Smooth muscle cell (in vitro differentiated cells): ENCODE measurements around the gene AKAP9. TPM values are rescaled to one million over a fixed set of nuclear protein-coding genes. Genes with fewer than 3 reads are reported as not detected.
"Not testable (repeated sequence)": the region's sequence is repeated elsewhere in the genome, so short reads cannot be mapped to it uniquely, and the experiment has no call there.

Source experiments
- DNase-seq: peaks from one replicate; lab custom pipeline; 2025; ENCODE audit not compliant: unreplicated experiment; lab: John Stamatoyannopoulos, UW
- H2AFZ ChIP-seq: fragments of 200-600 bp; sonication (generic); 2 replicates; pipeline ENCODE4 v1.6.0; 2016; ENCODE audit warnings: antibody characterized with exemption, low read depth, mild to moderate bottlenecking
- H3F3A ChIP-seq: fragments of 200-600 bp; sonication (generic); 2 replicates; pipeline ENCODE4 v1.6.0; 2017; ENCODE audit warnings: antibody characterized with exemption, low read depth
- H3K27ac ChIP-seq: fragments of 200-600 bp; sonication (generic); 2 replicates; pipeline ENCODE4 v1.5.1; 2016; ENCODE audit warnings: low read depth, mild to moderate bottlenecking
- H3K27me3 ChIP-seq: fragments of 200-600 bp; sonication (generic); 2 replicates; pipeline ENCODE4 v1.6.1; 2016; ENCODE audit warnings: low read depth, mild to moderate bottlenecking
- H3K36me3 ChIP-seq: fragments of 200-600 bp; sonication (generic); 2 replicates; pipeline ENCODE4 v1.5.1; 2016; ENCODE audit warnings: low read depth
- H3K4me1 ChIP-seq: fragments of 200-600 bp; sonication (generic); 2 replicates; pipeline ENCODE4 v1.5.1; 2016; ENCODE audit warnings: low read depth
- H3K4me2 ChIP-seq: fragments of 200-600 bp; sonication (generic); 2 replicates; pipeline ENCODE4 v1.6.0; 2016; ENCODE audit warnings: mild to moderate bottlenecking
- H3K4me3 ChIP-seq: fragments of 200-600 bp; sonication (generic); 2 replicates; pipeline ENCODE4 v1.5.1; 2016; ENCODE audit warnings: mild to moderate bottlenecking
- H3K79me2 ChIP-seq: fragments of 200-600 bp; sonication (generic); 2 replicates; pipeline ENCODE4 v1.6.0; 2016; ENCODE audit warnings: low read depth, mild to moderate bottlenecking
- H3K9ac ChIP-seq: fragments of 200-600 bp; sonication (generic); 2 replicates; pipeline ENCODE4 v1.6.0; 2016; ENCODE audit warnings: low read depth
- H3K9me3 ChIP-seq: fragments of 200-600 bp; sonication (generic); replicated peaks from 2 replicates; pipeline ENCODE4 v1.5.1; 2016; ENCODE audit warnings: low read depth
- H4K20me1 ChIP-seq: fragments of 200-600 bp; sonication (generic); 2 replicates; pipeline ENCODE4 v1.6.0; 2016; ENCODE audit warnings: low read depth
- CTCF ChIP-seq: fragments of 200-600 bp; sonication (generic); IDR thresholded peaks from 2 replicates; pipeline ENCODE4 v1.5.1; 2017; ENCODE audit warnings: borderline replicate concordance, mild to moderate bottlenecking, antibody characterized with exemption; ENCODE audit not compliant: insufficient read depth, poor library complexity, severe bottlenecking
- WGBS: methylation state at CpG from one replicate; pipeline ENCODE4 v1.1.7; 2016; ENCODE audit warnings: low lambda C conversion rate; 5-methylcytosine and 5-hydroxymethylcytosine counted together
- polyA plus RNA-seq: library from polyadenylated mRNA; unstranded; fragments of >200 nt; fragmentation: Nextera tagmentation; extraction: Ambion mirVana; gene quantifications from 2 replicates; pipeline ENCODE4 v1.2.1, GENCODE V29; 2016
- total RNA-seq: library from RNA; depleted of rRNA; stranded (reverse); fragments of >200 nt; gene quantifications from 2 replicates; pipeline ENCODE4 v1.2.3, GENCODE V29; 2014

Gene AKAP9
- total and polyA plus RNA-seq, 2 experiments from 2014 or later: 41.7 to 57.8 TPM

GRCh38 chr7:92013611-92014010 lies 72.9 kb downstream of the AKAP9 start:
- Histone ChIP-seq H3K27ac (no peak overlapping the region), H3K4me3 (no peak overlapping the region), H4K20me1 (no peaks in the 10 kb centered on the region), H3K4me2 (no peak overlapping the region), H3K27me3 (no peaks in the 10 kb centered on the region), H2AFZ (no peak overlapping the region), H3K4me1 (no peaks in the 10 kb centered on the region), H3K9ac (no peak overlapping the region), H3F3A (no peaks in the 10 kb centered on the region), H3K36me3 (peaks cover 11% of the 10 kb centered on the region), H3K9me3 (no peaks in the 10 kb centered on the region), H3K79me2 (no peaks in the 10 kb centered on the region)
- no peak for DNase-seq
- no peak for TF ChIP-seq CTCF

GRCh38 chr7:92020636-92021035 lies 80.0 kb downstream of the AKAP9 start:
- H3K27ac ChIP-seq: no peak overlapping the region
- no peak overlapping the region for H3K9ac ChIP-seq
- no peaks in the 10 kb centered on the region for H3K9me3 ChIP-seq
- H3K79me2 ChIP-seq: no peaks in the 10 kb centered on the region
- H3K27me3 ChIP-seq: no peaks in the 10 kb centered on the region
- TF ChIP-seq CTCF: no peak
- H2AFZ ChIP-seq: no peak overlapping the region
- H3K4me1 ChIP-seq: no peaks in the 10 kb centered on the region
- H4K20me1 ChIP-seq: no peaks in the 10 kb centered on the region
- H3K4me3 ChIP-seq: no peak overlapping the region
- no peak overlapping the region for H3K4me2 ChIP-seq
- DNase-seq: no peak
- peaks cover 24% of the 10 kb centered on the region for H3K36me3 ChIP-seq
- H3F3A ChIP-seq: no peaks in the 10 kb centered on the region

- Histone ChIP-seq H3K4me3 (no peak overlapping the region), H2AFZ (no peak overlapping the region), H3K27me3 (no peaks in the 10 kb centered on the region), H3K4me1 (no peaks in the 10 kb centered on the region), H3K79me2 (no peaks in the 10 kb centered on the region), H3K9me3 (no peaks in the 10 kb centered on the region), H3K4me2 (no peak overlapping the region), H4K20me1 (no peaks in the 10 kb centered on the region), H3K27ac (no peak overlapping the region), H3K36me3 (peaks cover 18% of the 10 kb centered on the region), H3K9ac (no peak overlapping the region), H3F3A (no peaks in the 10 kb centered on the region)
- TF ChIP-seq CTCF: no peak
- no peak for DNase-seq
- WGBS: 87% methylated on average over 3 of the region's 3 CpGs
Observed at GRCh38 chr7:92025260-92025659, 84.6 kb downstream of the AKAP9 start.

- 99% methylated on average over 19 of the region's 24 CpGs for WGBS
- not testable (repeated sequence) for H3K79me2 ChIP-seq, H3F3A ChIP-seq, H3K9me3 ChIP-seq, H3K9ac ChIP-seq, H3K4me1 ChIP-seq, DNase-seq, H3K4me2 ChIP-seq, H4K20me1 ChIP-seq, H3K27ac ChIP-seq, H2AFZ ChIP-seq, H3K4me3 ChIP-seq, H3K27me3 ChIP-seq
- peaks cover 18% of the 10 kb centered on the region for H3K36me3 ChIP-seq
Observed at GRCh38 chr7:92026635-92027034, 86.0 kb downstream of the AKAP9 start.

GRCh38 chr7:92027128-92027527 lies 86.5 kb downstream of the AKAP9 start:
- not testable (repeated sequence) for H2AFZ ChIP-seq, H3K79me2 ChIP-seq, H3K9ac ChIP-seq, H3F3A ChIP-seq, H3K27ac ChIP-seq, DNase-seq, H4K20me1 ChIP-seq, H3K9me3 ChIP-seq, H3K4me1 ChIP-seq, H3K27me3 ChIP-seq, H3K4me2 ChIP-seq, H3K4me3 ChIP-seq
- WGBS: over 99% methylated on average over 28 of the region's 29 CpGs
- peaks cover 17% of the 10 kb centered on the region for H3K36me3 ChIP-seq
